ENCODE measurements around the gene USP25. TPM values are rescaled to one million over a fixed set of nuclear protein-coding genes. Genes with fewer than 3 reads are reported as not detected.

Gene USP25
- total and polyA plus RNA-seq, 2 donors (not counting 1 experiment from before 2014, with no cell fraction given), result 14.2 to 55.5 TPM

GRCh38 chr21:15804247-15805005 is 74.6 kb downstream of the USP25 start:
- Histone ChIP-seq H3K27me3 (replicated peaks in 1 of 4; ENCODE audit: control extremely low read depth in 1 of 4, control insufficient read depth in 3 of 4, insufficient read depth in 4 of 4, low read length in 3 of 4) (no peaks in the 10 kb centered on the region), H4K20me1 (ENCODE audit: control insufficient read depth, insufficient read depth, low read length, poor library complexity, severe bottlenecking) (no peaks in the 10 kb centered on the region), H3K36me3 (replicated peaks in 1 of 2; ENCODE audit: control extremely low read depth in 1 of 2, control insufficient read depth in 1 of 2, extremely low read depth in 1 of 2, insufficient read depth in 2 of 2, low read length in 1 of 2) (peaks cover 5 to 17% of the 10 kb centered on the region in 2 experiments), H3K27ac (ENCODE audit: low read length in 2 of 2) (no peak overlapping the region), H3K79me2 (ENCODE audit: control insufficient read depth, insufficient read depth, low read length) (peaks cover 4% of the 10 kb centered on the region), H3K4me1 (ENCODE audit: control insufficient read depth in 2 of 2, insufficient read depth in 2 of 2, low read length in 2 of 2) (no peaks in the 10 kb centered on the region), H3K9ac (ENCODE audit: low read length) (no peak overlapping the region), H3K9me3 (ENCODE audit: control extremely low read depth in 1 of 3, control insufficient read depth in 2 of 3, insufficient read depth in 1 of 3, low read length in 2 of 3) (no peaks in the 10 kb centered on the region), H2AFZ (ENCODE audit: insufficient read depth, low read depth, low read length, poor library complexity, severe bottlenecking) (no peak overlapping the region), H3K4me2 (replicated peaks; ENCODE audit: low read depth, low read length, poor library complexity, severe bottlenecking) (no peak overlapping the region), H3K4me3 (ENCODE audit: control extremely low read depth in 1 of 5, extremely low read depth in 1 of 5, insufficient read depth in 1 of 5, low read depth in 2 of 5, low read length in 4 of 5) (no peak overlapping the region)
- Mint-ChIP-seq H3K27me3 (no peaks in the 10 kb centered on the region), H3K4me1 (peaks cover 1% of the 10 kb centered on the region), H3K9me3 (ENCODE audit: insufficient read depth) (no peaks in the 10 kb centered on the region), H3K27ac (no peak overlapping the region), H3K4me3 (no peak overlapping the region)
- WGBS (ENCODE audit: insufficient coverage), result 100% methylated on average over 1 of the region's 4 CpGs
- DNase-seq (no peak), ATAC-seq (ENCODE audit: low read depth) (no peak)
- intact Hi-C loops (cut with micrococcal nuclease), result no loop called here
- POLR2A ChIA-PET, result no interaction called here
- CTCF ChIA-PET, result no interaction called here
- TF ChIP-seq EZH2 (IDR thresholded peaks at IDR 0.05; ENCODE audit: borderline replicate concordance, insufficient read depth, low read depth, low read length, poor library complexity, severe bottlenecking), result no peak
- TF ChIP-seq CTCF (IDR thresholded peaks at IDR 0.05), result no peak

- Histone ChIP-seq H3K4me3 (ENCODE audit: control extremely low read depth in 1 of 5, extremely low read depth in 1 of 5, insufficient read depth in 1 of 5, low read depth in 2 of 5, low read length in 4 of 5) (no peak overlapping the region), H3K4me2 (replicated peaks; ENCODE audit: low read depth, low read length, poor library complexity, severe bottlenecking) (no peak overlapping the region), H3K9me3 (ENCODE audit: control extremely low read depth in 1 of 3, control insufficient read depth in 2 of 3, insufficient read depth in 1 of 3, low read length in 2 of 3) (peaks cover 0 to 5% (median 2%) of the 10 kb centered on the region in 3 donors), H4K20me1 (ENCODE audit: control insufficient read depth, insufficient read depth, low read length, poor library complexity, severe bottlenecking) (no peaks in the 10 kb centered on the region), H3K27ac (ENCODE audit: low read length in 2 of 2) (no peak overlapping the region), H3K79me2 (ENCODE audit: control insufficient read depth, insufficient read depth, low read length) (no peaks in the 10 kb centered on the region), H2AFZ (ENCODE audit: insufficient read depth, low read depth, low read length, poor library complexity, severe bottlenecking) (no peak overlapping the region), H3K4me1 (ENCODE audit: control insufficient read depth in 2 of 2, insufficient read depth in 2 of 2, low read length in 2 of 2) (no peaks in the 10 kb centered on the region), H3K9ac (ENCODE audit: low read length) (no peak overlapping the region), H3K36me3 (replicated peaks in 1 of 2; ENCODE audit: control extremely low read depth in 1 of 2, control insufficient read depth in 1 of 2, extremely low read depth in 1 of 2, insufficient read depth in 2 of 2, low read length in 1 of 2) (peaks cover 19 to 38% of the 10 kb centered on the region in 2 experiments), H3K27me3 (replicated peaks in 1 of 4; ENCODE audit: control extremely low read depth in 1 of 4, control insufficient read depth in 3 of 4, insufficient read depth in 4 of 4, low read length in 3 of 4) (no peaks in the 10 kb centered on the region)
- POLR2A ChIA-PET, result no interaction called here
- intact Hi-C loops (cut with micrococcal nuclease), result no loop called here
- Mint-ChIP-seq H3K4me3 (no peak overlapping the region), H3K9me3 (ENCODE audit: insufficient read depth) (peaks cover under 1% of the 10 kb centered on the region), H3K27ac (no peak overlapping the region), H3K27me3 (no peaks in the 10 kb centered on the region), H3K4me1 (no peaks in the 10 kb centered on the region)
- 100% methylated on average over 2 of the region's 7 CpGs for WGBS (ENCODE audit: insufficient coverage)
- DNase-seq, result no peak
- TF ChIP-seq CTCF (IDR thresholded peaks at IDR 0.05) (no peak), EZH2 (IDR thresholded peaks at IDR 0.05; ENCODE audit: borderline replicate concordance, insufficient read depth, low read depth, low read length, poor library complexity, severe bottlenecking) (no peak)
- no peak for ATAC-seq (ENCODE audit: low read depth)
- CTCF ChIA-PET, result no interaction called here
Observed at GRCh38 chr21:15809065-15809464, 79.3 kb downstream of the USP25 start.

Data from B cell (primary cell).